ENCODE measurements around the gene BCL2L15. TPM values are rescaled to one million over a fixed set of nuclear protein-coding genes. Genes with fewer than 3 reads are reported as not detected.

BCL2L15 gene
- total and polyA plus RNA-seq, 2 of the 8 experiments (the other 6 are each of a cell fraction or from before 2014, with no cell fraction given), result 0.32 to 0.36 TPM

GRCh38 chr1:113904674-113905434 is 17.5 kb upstream of the BCL2L15 start, which contains the start of the genes AP4B1 and DCLRE1B:
TSS of gene AP4B1 (minus strand) at chr1:113904799. CDS start at chr1:113904717, 82 bp downstream.
TSS of gene DCLRE1B (plus strand) at chr1:113905326. CDS start at chr1:113905587, 261 bp downstream.
- DNase-seq (ENCODE audit: low read depth in 1 of 2, low spot score in 2 of 2), result peak; percentile 94 to 99
- TF ChIP-seq JUND (IDR thresholded peaks at IDR 0.05; ENCODE audit: low read length), result peak; percentile 47; the same call in 1 of the 2 replicates
- TF ChIP-seq EZH2 (IDR thresholded peaks at IDR 0.05; ENCODE audit: low read depth, low read length, severe bottlenecking), result no peak
- peak; percentile 93 for TF ChIP-seq SRF (IDR thresholded peaks at IDR 0.05; ENCODE audit: low read depth, low read length)
- TF ChIP-seq POU5F1 (IDR thresholded peaks at IDR 0.05; ENCODE audit: low read depth, low read length), result no peak
- TF ChIP-seq SP1 (IDR thresholded peaks at IDR 0.05; ENCODE audit: low read depth, low read length), result peak; percentile 68; the same call in 1 of the 2 replicates
- TF ChIP-seq NRF1 (IDR thresholded peaks at IDR 0.05; ENCODE audit: low read depth, low read length), result no peak
- peak; percentile 34; the same call in 1 of the 2 replicates for TF ChIP-seq POLR2AphosphoS5 (IDR thresholded peaks at IDR 0.05; ENCODE audit: low read depth, low read length)
- peak; percentile 71 for TF ChIP-seq EGR1 (IDR thresholded peaks at IDR 0.05; ENCODE audit: borderline replicate concordance, low read depth, low read length)
- TF ChIP-seq ASH2L (IDR thresholded peaks at IDR 0.05; ENCODE audit: low read length), result peak; percentile 90
- TF ChIP-seq CTBP2 (IDR thresholded peaks at IDR 0.05; ENCODE audit: borderline replicate concordance, insufficient read depth, insufficient read length, low read length), result peak; percentile 38
- TF ChIP-seq KDM4A (IDR thresholded peaks at IDR 0.05; ENCODE audit: low read depth, low read length, severe bottlenecking), result no peak

More at GRCh38 chr1:113904674-113905434, 17.5 kb upstream of the BCL2L15 start, which contains the start of the genes AP4B1 and DCLRE1B:
- H3K79me1 ChIP-seq (ENCODE audit: low read depth, low read length), result 0 out of 2 replicates have a peak, but pooled peaks cover 2% of the 10 kb centered on the region
- H3K18ac ChIP-seq (ENCODE audit: extremely low read depth, low read length), result peak within 1 kb of the TSS; percentile 93; the same call in 1 of the 2 replicates
- H3K23ac ChIP-seq (ENCODE audit: insufficient read length), result no peak within 1 kb of the TSS
- peak within 1 kb of the TSS; percentile 94 to 99 for H3K4me2 ChIP-seq (ENCODE audit: insufficient read depth in 1 of 2, low read depth in 2 of 2, low read length in 2 of 2)
- ChIA-PET CTCF (ENCODE audit: partially characterized antibody) (interaction anchor here (0.7 to 3.7 kb wide), 7 partner anchors 11 to 515 kb away, joined by 3 to 20 read pairs (median 4); partner anchors contain the start of genes HIPK1, MAGI3 and PHTF1), POLR2A (ENCODE audit: partially characterized antibody) (interaction anchor here (0.9 to 3.8 kb wide), 12 partner anchors 9 to 146 kb away, joined by 3 to 66 read pairs (median 4); partner anchors contain the start of genes HIPK1, PHTF1 and RSBN1)
- H4K5ac ChIP-seq (ENCODE audit: insufficient read length, low read depth, low read length), result peak within 1 kb of the TSS; percentile 79
- FAIRE-seq, result no peak
- peak within 1 kb of the TSS; percentile 83 for H2BK12ac ChIP-seq (ENCODE audit: low read depth, low read length)
- peak within 1 kb of the TSS in 3 of 4 experiments; percentile 65 to 72 (median 70); a peak in 6 of 7 replicates for H3K9ac ChIP-seq (replicated peaks in 1 of 4; ENCODE audit: extremely low read depth in 1 of 4, low read depth in 3 of 4, low read length in 3 of 4)
- WGBS, 2 experiments (ENCODE audit: extremely low coverage in 1 of 2, insufficient coverage in 1 of 2, insufficient read length in 1 of 2, insufficient replicate concordance in 2 of 2, low coverage in 1 of 2, low lambda C conversion rate in 2 of 2, missing lambda C conversion rate in 1 of 2), result 1% methylated on average over 52 of the region's 67 CpGs; no CpG with 5 or more reads in 1 of the 2 experiments
- no peaks in the 10 kb centered on the region for H3K27me3 ChIP-seq (replicated peaks in 1 of 4; ENCODE audit: control insufficient read depth in 3 of 4, extremely low read depth in 1 of 4, insufficient read depth in 3 of 4, low read length in 3 of 4)
- no peak within 1 kb of the TSS for H2BK120ac ChIP-seq (replicated peaks; ENCODE audit: low read depth, low read length)
- peak within 1 kb of the TSS; percentile 28 for H3K4ac ChIP-seq (replicated peaks; ENCODE audit: insufficient read length, low read depth, low read length)
- peaks cover 7% of the 10 kb centered on the region for H3K23me2 ChIP-seq (ENCODE audit: low read depth, low read length)
- H3K56ac ChIP-seq (replicated peaks; ENCODE audit: insufficient read length, low read depth, low read length), result peak within 1 kb of the TSS; percentile 36
- H3K4me1 ChIP-seq (replicated peaks in 1 of 4; ENCODE audit: control insufficient read depth in 3 of 4, insufficient read depth in 4 of 4, low read length in 3 of 4), result peaks cover 0 to 3% (median under 1%) of the 10 kb centered on the region in 4 experiments; a peak in 5 of 7 replicates
- no peak within 1 kb of the TSS for H3K14ac ChIP-seq (ENCODE audit: insufficient read length)
- H3K4me3 ChIP-seq (ENCODE audit: extremely low read depth in 1 of 4, insufficient read depth in 2 of 4, low read depth in 3 of 4, low read length in 4 of 4), result peak within 1 kb of the TSS; percentile 73 to 99 (median 92)
- H4K20me1 ChIP-seq (replicated peaks in 1 of 2; ENCODE audit: control insufficient read depth in 1 of 2, insufficient read depth in 2 of 2, low read length in 2 of 2), result no peaks in the 10 kb centered on the region
- H2BK15ac ChIP-seq (ENCODE audit: low read length), result no peak within 1 kb of the TSS; the same call in 1 of the 2 replicates
- no peaks in the 10 kb centered on the region for H3K9me3 ChIP-seq (ENCODE audit: insufficient read depth in 2 of 2, low read depth in 1 of 2, low read length in 1 of 2)
- peak within 1 kb of the TSS; percentile 96 for H2AFZ ChIP-seq (ENCODE audit: low read length)
- H3K27ac ChIP-seq (ENCODE audit: low read depth, low read length), result peak within 1 kb of the TSS; percentile 40; the same call in 1 of the 2 replicates
- peak within 1 kb of the TSS; percentile 63; the same call in 1 of the 2 replicates for H4K8ac ChIP-seq (ENCODE audit: extremely low read depth, insufficient read depth, low read length)
- peaks cover 0 to 20% (median 6%) of the 10 kb centered on the region in 4 experiments; a peak in 6 of 8 replicates for H3K36me3 ChIP-seq (ENCODE audit: control insufficient read depth in 2 of 4, insufficient read depth in 4 of 4, low read length in 3 of 4)
- peak within 1 kb of the TSS; percentile 23; the same call in 1 of the 2 replicates for H2BK20ac ChIP-seq (ENCODE audit: low read length)
- H3K79me2 ChIP-seq (ENCODE audit: control insufficient read depth in 1 of 2, insufficient read depth in 2 of 2, low read length in 2 of 2), result peaks cover 0 to 2% of the 10 kb centered on the region in 2 experiments; a peak in 1 of 4 replicates
- peak within 1 kb of the TSS; percentile 84 for H2BK5ac ChIP-seq (ENCODE audit: low read depth, low read length)
- peak within 1 kb of the TSS; percentile 69 for H4K91ac ChIP-seq (replicated peaks; ENCODE audit: insufficient read length, low read length)
- no peak within 1 kb of the TSS for H2AK5ac ChIP-seq (ENCODE audit: low read depth, low read length)
